Thyroid gland (tissue), 4 donors: ENCODE measurements around the gene CSPG4.

Source experiments
- POLR2A ChIP-seq, 2 donors: fragments of 450-650 bp; IDR thresholded peaks; one replicate each; pipeline ENCODE4 v1.6.1; 2017; ENCODE audit warnings: antibody characterized with exemption in 2 of 2, mild to moderate bottlenecking in 2 of 2, moderate library complexity in 1 of 2
- TF ChIP-seq, protein P1 (sequence below), 6 experiments: fragments of 200-600 bp in 3 of 6; fragments of 450-650 bp in 3 of 6; sonication (generic) in 3 of 6; IDR thresholded peaks; one replicate each; pipeline ENCODE4 v1.5.1; 2016 to 2019; ENCODE audit warnings: antibody characterized with exemption in 6 of 6, mild to moderate bottlenecking in 2 of 6, inconsistent platforms in 1 of 6, moderate library complexity in 1 of 6

DNA sequence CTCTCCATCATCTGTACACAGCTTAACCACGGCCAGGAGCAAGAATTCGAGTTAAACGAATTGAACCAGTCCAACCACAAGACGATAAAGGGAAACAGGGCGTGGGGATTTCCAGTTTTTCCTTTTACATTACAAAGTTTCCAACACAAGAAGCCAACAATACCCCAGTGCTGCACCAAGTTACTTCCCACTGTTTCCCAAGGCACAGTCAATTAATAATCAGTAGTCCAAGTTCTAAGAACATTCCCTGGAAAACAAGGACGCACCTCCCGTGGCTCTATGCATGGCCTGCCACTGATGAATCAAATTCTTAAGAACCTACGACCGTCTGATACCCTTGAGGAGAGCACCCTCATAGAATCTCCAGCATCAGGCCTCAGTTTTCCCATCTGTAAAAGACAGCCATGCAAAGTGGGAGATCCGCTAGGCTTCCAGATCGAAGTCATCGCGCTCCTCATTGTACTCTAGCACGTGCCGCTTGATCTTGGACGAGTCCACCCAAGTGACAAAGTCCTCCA lies 73.4 kb downstream of the CSPG4 start:
- TF ChIP-seq, protein P1, sequence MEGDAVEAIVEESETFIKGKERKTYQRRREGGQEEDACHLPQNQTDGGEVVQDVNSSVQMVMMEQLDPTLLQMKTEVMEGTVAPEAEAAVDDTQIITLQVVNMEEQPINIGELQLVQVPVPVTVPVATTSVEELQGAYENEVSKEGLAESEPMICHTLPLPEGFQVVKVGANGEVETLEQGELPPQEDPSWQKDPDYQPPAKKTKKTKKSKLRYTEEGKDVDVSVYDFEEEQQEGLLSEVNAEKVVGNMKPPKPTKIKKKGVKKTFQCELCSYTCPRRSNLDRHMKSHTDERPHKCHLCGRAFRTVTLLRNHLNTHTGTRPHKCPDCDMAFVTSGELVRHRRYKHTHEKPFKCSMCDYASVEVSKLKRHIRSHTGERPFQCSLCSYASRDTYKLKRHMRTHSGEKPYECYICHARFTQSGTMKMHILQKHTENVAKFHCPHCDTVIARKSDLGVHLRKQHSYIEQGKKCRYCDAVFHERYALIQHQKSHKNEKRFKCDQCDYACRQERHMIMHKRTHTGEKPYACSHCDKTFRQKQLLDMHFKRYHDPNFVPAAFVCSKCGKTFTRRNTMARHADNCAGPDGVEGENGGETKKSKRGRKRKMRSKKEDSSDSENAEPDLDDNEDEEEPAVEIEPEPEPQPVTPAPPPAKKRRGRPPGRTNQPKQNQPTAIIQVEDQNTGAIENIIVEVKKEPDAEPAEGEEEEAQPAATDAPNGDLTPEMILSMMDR (IDR thresholded peaks at IDR 0.05) = no peak
- no peak for TF ChIP-seq POLR2A (IDR thresholded peaks at IDR 0.05)
